ENCODE data around the gene FN3KRP. TPM values are rescaled to one million over a fixed set of nuclear protein-coding genes. Genes with fewer than 3 reads are reported as not detected.
A peak's percentile ranks its signal among the peaks of the same experiment; 100 is the strongest.
"Not testable (repeated sequence)": the region's sequence is repeated elsewhere in the genome, so short reads cannot be mapped to it uniquely, and the experiment has no call there.

FN3KRP gene
- total RNA-seq, 2 experiments from 2014 or later: 36.7 to 40.5 TPM

GRCh38 chr17:82756166-82756565, 39.7 kb downstream of the FN3KRP start:
- Mint-ChIP-seq H3K27me3 (no peaks in the 10 kb centered on the region), H3K9me3 (no peaks in the 10 kb centered on the region), H3K4me3 (no peak overlapping the region), H3K36me3 (peaks cover 13% of the 10 kb centered on the region), H3K4me1 (ENCODE audit: low read depth) (peaks cover 24% of the 10 kb centered on the region), H3K27ac (no peak overlapping the region)
- ChIA-PET CTCF (interaction anchor here (1.1 to 1.9 kb wide), 2 partner anchors 12 to 19 kb away, joined by 3 to 5 read pairs; no protein-coding TSS in a partner anchor), POLR2A (no interaction called here)
- intact Hi-C loops (cut with micrococcal nuclease): loop anchor here (10.0 kb wide), 1 partner anchor 661 kb away; the partner anchor contains the start of gene FASN
- DNase-seq: no peak

DNA sequence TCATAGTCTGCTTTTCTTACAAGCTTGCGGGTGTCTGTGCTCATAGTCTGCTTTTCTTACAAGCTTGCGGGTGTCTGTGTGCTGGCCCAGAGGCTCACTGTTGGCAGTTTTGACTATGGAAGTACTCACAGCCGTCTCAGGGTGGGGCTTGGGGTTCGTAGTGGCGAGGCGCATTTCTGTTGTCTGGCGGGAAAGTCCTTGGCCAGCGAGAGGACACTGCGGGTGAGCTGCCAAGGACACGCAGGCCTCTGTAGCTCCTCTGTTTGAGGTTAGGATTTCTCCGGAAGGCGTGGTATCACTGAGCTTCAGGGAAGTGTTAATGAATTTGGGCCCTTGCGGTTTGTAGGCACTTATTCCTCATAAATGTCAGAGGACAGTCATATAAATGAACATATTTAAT, 48.9 kb downstream of the FN3KRP start:
- Mint-ChIP-seq H3K4me3 (no peak overlapping the region), H3K9me3 (no peaks in the 10 kb centered on the region), H3K27me3 (no peaks in the 10 kb centered on the region), H3K4me1 (ENCODE audit: low read depth) (no peaks in the 10 kb centered on the region), H3K27ac (no peak overlapping the region), H3K36me3 (peaks cover 36% of the 10 kb centered on the region)
- intact Hi-C loops (cut with micrococcal nuclease): no loop called here
- ChIA-PET CTCF (interaction anchor here (2.6 kb wide), 1 partner anchor 10 kb away, joined by 12 read pairs; no protein-coding TSS in a partner anchor), POLR2A (no interaction called here)
- DNase-seq: no peak

GRCh38 chr17:82767041-82767754, 50.7 kb downstream of the FN3KRP start:
- H3K27me3 Mint-ChIP-seq: no peaks in the 10 kb centered on the region
- H3K27ac Mint-ChIP-seq: no peak overlapping the region
- H3K4me3 Mint-ChIP-seq: no peak overlapping the region
- ChIA-PET POLR2A (no interaction called here), CTCF (interaction anchor here (0.9 to 2.6 kb wide), 6 partner anchors 8 to 99 kb away, joined by 3 to 12 read pairs (median 4); no protein-coding TSS in a partner anchor)
- no peaks in the 10 kb centered on the region for H3K4me1 Mint-ChIP-seq (ENCODE audit: low read depth)
- no peaks in the 10 kb centered on the region for H3K9me3 Mint-ChIP-seq
- DNase-seq: peak; percentile 50
- intact Hi-C loops (cut with micrococcal nuclease): no loop called here
- peaks cover 38% of the 10 kb centered on the region for H3K36me3 Mint-ChIP-seq

DNA sequence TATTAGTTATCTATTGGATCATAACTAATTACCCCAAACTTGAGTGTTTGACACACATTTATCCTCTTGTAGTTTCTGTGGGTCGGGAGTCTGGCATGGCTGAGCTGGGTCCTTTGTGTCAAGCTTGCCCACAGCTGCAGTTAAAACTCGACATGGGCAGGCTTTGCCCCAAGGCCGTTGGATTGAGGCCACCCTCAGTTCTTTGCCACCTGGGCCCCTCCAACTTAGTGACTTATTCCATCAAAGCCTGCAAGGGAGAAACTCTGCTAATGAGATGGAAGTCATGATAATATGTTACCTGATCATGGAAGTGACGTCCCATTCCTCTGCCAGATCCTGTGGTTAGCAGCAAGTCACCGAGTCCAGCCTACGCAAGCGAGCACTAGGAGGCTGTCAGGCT, 52.5 kb downstream of the FN3KRP start:
- H3K9me3 Mint-ChIP-seq: no peaks in the 10 kb centered on the region
- no peaks in the 10 kb centered on the region for H3K4me1 Mint-ChIP-seq (ENCODE audit: low read depth)
- CTCF ChIA-PET: interaction anchor here (1.4 to 2.6 kb wide), 3 partner anchors 13 to 101 kb away, joined by 3 to 8 read pairs (median 4); no protein-coding TSS in a partner anchor
- intact Hi-C loops (cut with micrococcal nuclease): no loop called here
- no peak for DNase-seq
- H3K36me3 Mint-ChIP-seq: peaks cover 36% of the 10 kb centered on the region
- H3K4me3 Mint-ChIP-seq: no peak overlapping the region
- H3K27me3 Mint-ChIP-seq: no peaks in the 10 kb centered on the region
- H3K27ac Mint-ChIP-seq: no peak overlapping the region
- POLR2A ChIA-PET: no interaction called here

- no peak for DNase-seq
- Mint-ChIP-seq H3K36me3 (peaks cover 32% of the 10 kb centered on the region), H3K4me3 (no peak overlapping the region), H3K27me3 (no peaks in the 10 kb centered on the region), H3K9me3 (no peaks in the 10 kb centered on the region), H3K27ac (no peak overlapping the region), H3K4me1 (ENCODE audit: low read depth) (peaks cover 5% of the 10 kb centered on the region)
- CTCF ChIA-PET: interaction anchor here (0.9 kb wide), 1 partner anchor 104 kb away, joined by 5 read pairs; no protein-coding TSS in a partner anchor
- POLR2A ChIA-PET: no interaction called here
- intact Hi-C loops (cut with micrococcal nuclease): loop anchor here (10.0 kb wide), 1 partner anchor 107 kb away; no protein-coding TSS in a partner anchor
Measured at GRCh38 chr17:82772026-82772425, 55.5 kb downstream of the FN3KRP start.

DNA sequence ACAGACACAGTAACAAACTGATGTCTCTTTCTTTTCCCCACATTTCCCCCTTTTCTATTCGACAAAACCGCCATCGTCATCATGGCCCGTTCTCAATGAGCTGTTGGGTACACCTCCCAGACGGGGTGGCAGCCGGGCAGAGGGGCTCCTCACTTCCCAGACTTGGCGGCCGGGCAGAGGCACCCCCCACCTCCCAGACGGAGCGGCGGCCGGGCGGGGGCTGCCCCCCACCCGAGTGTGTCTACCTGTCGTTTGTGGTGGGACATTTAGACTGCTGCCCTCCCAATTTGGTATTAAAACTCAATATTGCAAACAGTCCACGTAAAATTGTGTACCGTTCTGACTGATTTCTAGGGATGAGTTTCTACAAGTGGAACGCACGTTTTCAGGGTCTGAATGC, 58.0 kb downstream of the FN3KRP start:
- intact Hi-C loops (cut with micrococcal nuclease): loop anchor here (10.0 kb wide), 1 partner anchor 110 kb away; no protein-coding TSS in a partner anchor
- POLR2A ChIA-PET; H3K27me3 Mint-ChIP-seq; H3K9me3 Mint-ChIP-seq; H3K27ac Mint-ChIP-seq; DNase-seq; H3K4me3 Mint-ChIP-seq; H3K4me1 Mint-ChIP-seq (ENCODE audit: low read depth): not testable (repeated sequence)
- CTCF ChIA-PET: interaction anchor here (0.6 to 3.9 kb wide), 5 partner anchors 9 to 364 kb away, joined by 3 to 25 read pairs (median 4); no protein-coding TSS in a partner anchor
- peaks cover 20% of the 10 kb centered on the region for H3K36me3 Mint-ChIP-seq

- H3K4me1 Mint-ChIP-seq (ENCODE audit: low read depth): peaks cover 5% of the 10 kb centered on the region
- no peaks in the 10 kb centered on the region for H3K27me3 Mint-ChIP-seq
- ChIA-PET CTCF (interaction anchor here (0.6 to 3.9 kb wide), 8 partner anchors 9 to 425 kb away, joined by 3 to 25 read pairs (median 4); no protein-coding TSS in a partner anchor), POLR2A (no interaction called here)
- peak; percentile 52 for DNase-seq
- intact Hi-C loops (cut with micrococcal nuclease): loop anchor here (10.0 kb wide), 1 partner anchor 110 kb away; no protein-coding TSS in a partner anchor
- H3K27ac Mint-ChIP-seq: no peak overlapping the region
- no peak overlapping the region for H3K4me3 Mint-ChIP-seq
- H3K36me3 Mint-ChIP-seq: peaks cover 17% of the 10 kb centered on the region
- H3K9me3 Mint-ChIP-seq: no peaks in the 10 kb centered on the region
Measured at GRCh38 chr17:82775001-82775823, 58.7 kb downstream of the FN3KRP start.

- intact Hi-C loops (cut with micrococcal nuclease): loop anchor here (10.0 kb wide), 1 partner anchor 112 kb away; no protein-coding TSS in a partner anchor
- peaks cover 5% of the 10 kb centered on the region for H3K4me1 Mint-ChIP-seq (ENCODE audit: low read depth)
- no peaks in the 10 kb centered on the region for H3K9me3 Mint-ChIP-seq
- H3K27ac Mint-ChIP-seq: no peak overlapping the region
- H3K4me3 Mint-ChIP-seq: no peak overlapping the region
- ChIA-PET POLR2A (no interaction called here), CTCF (interaction anchor here (1.5 to 3.9 kb wide), 3 partner anchors 11 to 108 kb away, joined by 3 to 25 read pairs (median 12); no protein-coding TSS in a partner anchor)
- DNase-seq: no peak
- no peaks in the 10 kb centered on the region for H3K27me3 Mint-ChIP-seq
- peaks cover 17% of the 10 kb centered on the region for H3K36me3 Mint-ChIP-seq
Measured at GRCh38 chr17:82776454-82776853, 59.9 kb downstream of the FN3KRP start.

Small RNA genes within 50 kb of the gene (microRNA-seq; reads per million reads assigned to microRNA genes)
- gene MIR4525 (ENCODE audit: borderline microRNAs expressed, borderline number of aligned reads, borderline replicate concordance): not detected

Other genes starting within 250 kb of the FN3KRP start
- gene FOXK2, start 197.0 kb upstream of the FN3KRP start, total RNA-seq: 10 to 100 TPM; 49.3 to 60.8 TPM
- gene WDR45B, start 68.3 kb upstream of the FN3KRP start, total RNA-seq: 10 to 100 TPM; 42.8 to 43.0 TPM
- gene RAB40B, start 18.0 kb upstream of the FN3KRP start, total RNA-seq: 1 to 10 TPM; 1.4 to 1.9 TPM
- gene FN3K, start 18.9 kb downstream of the FN3KRP start, total RNA-seq: 1 to 10 TPM; 1.6 to 2.3 TPM
- gene TBCD, start 35.4 kb downstream of the FN3KRP start, total RNA-seq: 10 to 100 TPM; 97.0 to 98.2 TPM
- gene ZNF750, start 123.3 kb downstream of the FN3KRP start, total RNA-seq: not detected